HG02763 (cell line): ENCODE measurements around the gene ORC3.
"Not testable (repeated sequence)": the region's sequence is repeated elsewhere in the genome, so short reads cannot be mapped to it uniquely, and the experiment has no call there.

Experiments used
- ATAC-seq: cut with Tn5 transposase; IDR thresholded peaks from one replicate; pipeline ENCODE4 v1.9.1; 2021; ENCODE audit warnings: mild to moderate bottlenecking, moderate library complexity; ENCODE audit not compliant: unreplicated experiment

The ORC3 gene

DNA sequence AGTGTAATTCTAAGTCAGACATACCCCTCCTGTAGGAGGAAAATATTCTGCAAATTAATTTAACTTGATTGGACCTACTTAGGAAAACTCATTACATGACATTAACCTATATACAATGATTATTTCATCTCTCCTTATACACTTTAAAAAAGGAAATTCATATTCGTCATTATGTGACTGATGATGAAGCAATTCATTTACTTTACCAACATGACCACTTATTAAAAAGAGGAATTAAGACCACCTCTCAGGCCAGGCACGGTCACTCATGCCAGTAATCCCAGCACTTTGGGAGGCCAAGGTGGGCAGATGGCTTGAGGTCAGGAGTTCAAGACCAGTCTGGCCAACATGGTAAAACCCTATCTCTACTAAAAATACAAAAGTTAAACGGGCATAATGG lies 100.5 kb downstream of the ORC3 start:
- ATAC-seq = no peak

DNA sequence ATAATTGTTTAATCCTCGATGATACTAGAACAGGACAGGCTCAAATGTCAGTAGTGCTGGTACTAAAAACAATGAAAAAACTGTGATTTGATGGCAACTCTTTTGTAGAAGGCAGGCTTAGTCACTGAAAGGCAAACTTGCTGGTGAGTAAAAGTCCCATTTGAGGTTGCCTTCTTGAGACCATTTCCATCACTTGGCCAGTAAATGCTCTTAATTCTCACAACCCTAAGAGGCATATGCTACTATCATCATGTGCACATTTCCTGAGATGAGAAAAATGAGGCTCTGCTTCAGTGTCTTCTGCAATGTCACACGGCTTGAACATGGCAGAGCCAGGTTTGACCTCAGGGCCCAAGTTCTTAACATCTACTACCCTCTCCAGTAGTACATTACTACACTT lies 102.2 kb downstream of the ORC3 start:
- no peak for ATAC-seq

DNA sequence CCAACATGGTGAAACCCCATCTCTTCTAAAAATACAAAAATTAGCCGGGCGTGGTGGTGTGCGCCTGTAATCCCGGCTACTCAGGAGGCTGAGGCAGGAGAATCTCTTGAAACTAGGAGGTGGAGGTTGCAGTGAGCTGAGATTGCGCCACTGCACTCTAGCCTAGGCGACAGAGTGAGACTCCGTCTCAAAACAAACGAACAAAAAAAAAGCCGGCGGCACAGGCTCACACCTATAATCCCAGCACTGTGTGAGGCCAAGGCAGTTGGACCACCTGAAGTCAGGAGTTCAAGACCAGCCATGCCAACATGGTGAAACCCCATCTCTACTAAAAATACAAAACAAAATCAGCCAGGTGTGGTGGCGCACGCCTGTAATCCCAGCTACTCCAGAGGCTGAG lies 106.9 kb downstream of the ORC3 start:
- not testable (repeated sequence) for ATAC-seq

DNA sequence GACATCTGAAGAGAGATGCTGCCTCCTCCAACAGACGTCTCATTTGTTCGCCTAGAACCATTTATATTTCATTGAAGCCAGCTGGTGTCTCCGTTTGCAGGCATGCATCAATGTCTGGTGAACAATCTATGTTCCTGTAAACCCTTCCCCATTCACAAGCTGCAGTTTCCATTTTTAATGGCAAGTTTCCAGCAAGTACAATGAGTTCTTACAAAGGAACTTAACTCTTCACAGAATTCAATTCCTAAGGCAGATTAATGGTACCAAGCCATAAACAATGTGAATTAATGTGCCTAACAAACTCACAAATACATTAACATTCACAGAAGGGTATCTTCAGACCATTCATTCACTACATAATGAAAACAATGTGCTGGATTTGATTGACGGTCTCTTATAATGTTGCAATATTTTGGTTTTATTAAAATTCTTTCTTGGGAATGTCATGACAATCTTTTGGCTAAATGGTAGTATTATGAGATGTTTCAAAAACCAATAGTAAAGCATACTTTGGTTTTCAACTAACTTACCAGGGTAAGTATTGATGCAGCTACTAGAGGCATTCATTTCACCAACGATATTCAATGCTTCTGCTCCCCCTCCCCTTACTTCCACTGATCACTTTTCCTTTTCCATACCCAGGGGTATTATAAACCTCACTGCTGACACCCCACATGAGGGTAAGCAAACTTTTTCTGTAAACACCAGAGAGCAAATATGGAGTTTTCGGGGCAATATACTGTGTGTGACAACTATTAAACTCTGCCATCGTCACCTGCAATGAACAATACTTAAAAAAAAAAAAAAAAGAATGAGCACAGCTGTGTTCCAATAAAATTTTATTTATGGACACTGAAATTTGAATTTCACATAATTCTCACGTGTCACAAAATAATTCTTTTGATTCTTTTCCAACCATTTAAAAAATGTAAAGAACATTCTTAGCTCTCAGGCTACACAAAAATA lies 107.9 kb downstream of the ORC3 start:
- ATAC-seq = no peak

DNA sequence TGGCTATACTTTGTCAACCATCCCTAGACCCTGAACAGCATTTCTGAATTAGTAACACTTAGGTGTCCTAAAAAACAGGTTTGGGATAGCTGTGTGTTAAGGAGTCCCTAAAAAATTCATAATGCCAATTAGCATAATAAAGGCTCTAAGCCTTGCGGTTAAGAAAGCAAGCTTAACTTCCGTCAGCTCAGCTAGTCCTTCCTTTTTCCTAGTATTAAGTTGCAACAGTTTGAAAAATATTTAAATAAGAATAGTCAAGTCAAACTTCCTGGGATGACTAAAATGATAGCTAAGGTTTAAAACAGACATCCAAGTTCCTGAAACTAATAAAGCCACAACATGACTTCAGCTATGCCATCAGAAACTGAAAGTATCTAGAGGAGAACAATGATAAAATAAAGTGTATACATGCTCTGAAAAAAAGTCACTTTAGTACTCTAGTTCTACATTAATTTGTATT lies 108.6 kb downstream of the ORC3 start:
- ATAC-seq = no peak

DNA sequence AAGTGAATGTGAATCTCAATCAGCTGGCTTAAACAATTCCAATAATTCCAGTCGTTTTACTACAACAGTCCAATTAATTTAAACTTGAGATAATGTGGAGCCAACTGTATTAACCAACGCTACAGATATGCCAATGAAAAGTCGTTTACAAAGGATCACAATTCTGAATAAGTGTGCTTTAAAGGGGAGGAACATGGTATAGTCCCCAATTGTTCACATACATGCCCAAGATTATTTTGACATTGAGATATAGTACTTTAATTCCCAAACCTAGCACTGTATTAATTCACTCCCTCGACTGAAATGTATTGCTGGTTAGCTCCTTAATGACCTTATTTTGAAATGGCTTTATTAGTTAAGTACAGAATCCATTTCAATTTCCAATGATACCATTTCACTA lies 109.6 kb downstream of the ORC3 start:
- ATAC-seq = no peak

GRCh38 chr6:87700397-87701343 lies 110.7 kb downstream of the ORC3 start:
- ATAC-seq = no peak

DNA sequence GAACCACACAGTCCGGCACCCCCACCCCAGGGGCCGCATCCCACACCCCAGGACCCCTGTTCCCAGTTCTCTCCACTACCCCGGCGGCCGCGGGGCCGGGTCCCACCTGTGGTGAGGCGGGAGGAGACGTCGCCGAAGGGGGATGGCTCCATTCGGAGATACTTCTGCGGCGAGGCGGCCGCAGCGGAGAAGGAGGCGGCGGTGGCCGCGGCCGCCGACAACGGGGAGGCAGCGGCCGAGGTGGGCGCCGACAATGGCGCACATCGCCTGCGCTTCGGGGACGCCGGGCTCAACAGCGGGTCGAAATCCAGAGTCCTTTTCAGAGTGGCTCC lies 111.4 kb downstream of the ORC3 start:
- peak; percentile 0 for ATAC-seq

DNA sequence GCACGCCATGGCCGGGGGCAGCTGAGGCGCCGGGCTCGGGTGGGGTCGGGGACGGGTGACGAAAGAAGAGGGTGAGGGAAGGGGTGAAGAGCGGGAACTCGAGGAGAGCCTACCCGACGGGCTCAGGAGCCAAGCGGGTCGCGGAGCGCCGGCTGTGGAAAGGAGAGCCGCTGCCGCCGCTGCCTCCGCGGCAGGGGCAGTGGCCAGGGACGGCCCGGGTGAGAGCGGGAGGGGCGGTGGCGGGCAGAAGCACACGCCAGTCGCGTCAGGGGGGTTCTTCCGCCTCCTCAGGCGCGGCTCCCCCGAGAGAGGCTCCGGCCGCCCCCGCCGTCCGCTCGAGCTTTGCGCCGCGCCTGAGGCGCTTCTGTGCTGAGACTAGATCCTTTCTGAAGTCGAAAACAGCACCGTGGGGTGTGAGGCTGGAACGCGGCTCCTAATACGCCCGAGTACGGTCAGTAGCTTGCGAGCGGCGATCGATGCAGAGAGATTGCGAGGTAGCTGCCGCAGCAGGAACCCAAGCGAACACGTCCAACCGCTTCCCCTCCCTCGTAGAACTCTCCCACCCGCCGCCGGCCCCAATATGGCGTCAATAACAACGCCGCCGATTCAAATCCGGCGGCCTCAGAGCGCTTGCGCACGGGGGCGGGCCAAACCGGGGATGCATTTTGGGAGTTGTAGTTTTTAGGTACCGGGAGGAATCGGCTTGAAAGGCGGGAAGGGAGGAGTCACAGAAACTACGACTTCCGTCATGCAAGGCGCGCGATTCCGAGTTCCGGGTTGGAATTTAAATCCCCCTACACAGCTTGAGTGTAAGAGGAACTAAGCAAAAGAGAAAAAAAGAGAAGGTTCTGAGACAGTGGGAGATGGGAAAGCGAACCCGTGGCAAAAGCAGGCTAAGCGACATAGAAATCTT lies 112.0 kb downstream of the ORC3 start, which contains the start of gene AKIRIN2:
Gene AKIRIN2 (minus strand): TSS at position 558 of the 913 bp plus-strand sequence. CDS start 549 bp downstream, at position 9.
- ATAC-seq = peak; percentile 60

DNA sequence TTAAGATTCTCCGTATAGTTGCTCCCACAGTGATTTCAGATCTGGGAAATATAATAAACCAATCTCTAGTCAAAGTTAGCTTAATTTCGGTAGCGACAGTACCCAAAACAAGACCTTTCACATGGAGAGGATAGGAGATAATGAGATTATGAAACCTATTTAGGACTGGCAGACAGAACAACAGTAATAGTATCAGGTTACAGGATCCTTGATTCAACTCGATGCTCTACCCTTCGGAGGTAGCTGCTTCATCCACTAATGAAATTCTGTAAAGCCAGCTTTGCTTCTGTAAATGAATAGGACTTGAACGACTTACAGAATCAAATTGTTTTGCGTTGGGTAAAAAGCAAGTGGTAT lies 112.6 kb downstream of the ORC3 start:
- ATAC-seq = peak; percentile 10

- ATAC-seq = not testable (repeated sequence)
These were observed 113.1 kb downstream of the ORC3 start for GRCh38 chr6:87703039-87703438.

DNA sequence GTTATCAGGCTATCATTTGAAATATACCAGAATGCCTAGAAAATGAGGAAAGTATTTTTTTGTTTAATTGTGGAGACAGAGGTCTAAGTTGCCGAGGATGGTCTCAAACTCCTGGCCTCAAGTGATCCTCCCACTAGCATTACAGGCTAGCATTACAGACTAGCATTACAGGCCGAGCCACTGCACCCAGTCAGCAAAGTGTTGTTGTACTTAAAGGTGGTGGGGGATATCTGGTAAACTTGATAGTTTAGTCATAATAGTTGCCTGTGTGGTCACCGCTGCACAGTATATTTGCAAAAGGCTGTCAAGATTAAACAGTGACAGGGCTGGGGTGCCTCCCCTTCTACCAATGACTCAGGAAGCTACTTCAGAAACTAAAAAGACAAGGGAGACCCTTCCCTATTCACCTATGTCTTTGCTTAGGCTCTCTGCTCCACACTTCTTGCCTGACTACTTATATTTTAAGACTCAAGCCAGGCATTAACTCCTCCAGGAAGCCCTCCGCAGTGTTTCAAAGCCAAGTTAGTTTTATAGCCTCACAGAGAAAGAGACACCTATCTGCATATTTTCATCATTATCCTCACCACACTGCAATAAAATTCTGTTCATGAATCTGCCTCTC lies 115.2 kb downstream of the ORC3 start:
- ATAC-seq = peak; percentile 48

DNA sequence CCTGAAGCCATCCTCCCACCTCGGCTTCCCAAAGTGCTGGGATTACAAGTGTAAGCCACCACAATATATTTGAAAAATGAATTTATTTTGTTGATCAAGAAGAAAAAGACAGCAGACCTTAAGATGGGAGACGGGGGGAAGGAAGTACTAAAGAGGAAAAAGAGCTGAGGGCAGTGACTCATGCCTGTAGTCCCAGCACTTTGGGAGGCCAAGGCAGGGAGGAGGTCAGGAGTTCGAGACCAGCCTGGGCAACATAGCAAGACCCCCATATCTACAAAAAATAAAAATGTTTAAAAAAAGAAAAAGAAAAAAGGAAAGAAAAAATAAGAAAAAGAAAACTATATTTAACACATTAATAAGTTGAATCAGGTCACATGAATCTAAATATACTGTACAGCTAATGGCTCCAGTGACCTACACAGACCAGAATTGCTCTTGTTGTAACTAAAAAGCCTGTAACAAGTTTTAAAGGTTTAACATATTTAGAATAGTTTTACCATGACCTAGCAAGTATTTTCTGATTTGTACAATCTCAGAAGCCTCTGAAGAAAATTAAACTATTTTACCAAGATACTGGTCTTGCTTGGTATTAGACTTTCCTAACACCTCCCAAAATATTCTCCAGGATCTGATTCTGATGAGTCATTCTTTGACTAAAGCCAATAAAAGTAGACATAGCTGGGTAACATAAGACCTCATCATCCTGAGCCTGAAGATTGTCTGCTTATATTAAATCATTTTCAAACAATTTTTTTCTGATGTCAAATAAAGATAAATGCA lies 116.4 kb downstream of the ORC3 start:
- no peak for ATAC-seq

DNA sequence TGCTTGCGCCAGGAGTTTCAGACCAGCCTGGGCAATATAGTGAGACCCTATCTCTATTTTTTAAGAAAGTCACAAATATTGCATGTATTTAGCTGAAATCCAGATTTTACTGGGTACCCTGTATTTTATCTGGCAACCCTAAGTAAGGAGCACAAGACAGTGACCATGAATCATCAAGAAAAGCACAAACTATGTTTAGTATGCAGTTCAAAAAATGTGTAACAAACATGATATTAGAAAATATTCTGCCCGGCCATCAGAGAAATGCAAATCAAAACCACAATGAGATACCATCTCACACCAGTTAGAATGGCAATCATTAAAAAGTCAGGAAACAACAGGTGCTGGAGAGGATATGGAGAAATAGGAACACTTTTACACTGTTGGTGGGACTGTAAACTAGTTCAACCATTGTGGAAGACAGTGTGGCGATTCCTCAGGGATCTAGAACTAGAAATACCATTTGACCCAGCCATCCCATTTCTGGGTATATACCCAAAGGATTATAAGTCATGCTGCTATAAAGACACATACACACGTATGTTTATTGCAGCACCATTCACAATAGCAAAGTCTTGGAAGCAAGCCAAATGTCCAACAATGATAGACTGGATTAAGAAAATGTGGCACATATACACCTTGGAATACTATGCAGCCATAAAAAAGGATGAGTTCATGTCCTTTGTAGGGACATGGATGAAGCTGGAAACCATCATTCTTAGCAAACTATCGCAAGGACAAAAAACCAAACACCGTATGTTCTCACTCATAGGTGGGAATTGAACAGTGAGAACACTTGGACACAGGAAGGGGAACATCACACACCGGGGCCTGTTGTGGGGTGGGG lies 118.9 kb downstream of the ORC3 start:
- not testable (repeated sequence) for ATAC-seq

- ATAC-seq = no peak
These were observed 120.2 kb downstream of the ORC3 start for GRCh38 chr6:87710090-87710489.

GRCh38 chr6:87712713-87713112 lies 122.8 kb downstream of the ORC3 start:
- not testable (repeated sequence) for ATAC-seq

DNA sequence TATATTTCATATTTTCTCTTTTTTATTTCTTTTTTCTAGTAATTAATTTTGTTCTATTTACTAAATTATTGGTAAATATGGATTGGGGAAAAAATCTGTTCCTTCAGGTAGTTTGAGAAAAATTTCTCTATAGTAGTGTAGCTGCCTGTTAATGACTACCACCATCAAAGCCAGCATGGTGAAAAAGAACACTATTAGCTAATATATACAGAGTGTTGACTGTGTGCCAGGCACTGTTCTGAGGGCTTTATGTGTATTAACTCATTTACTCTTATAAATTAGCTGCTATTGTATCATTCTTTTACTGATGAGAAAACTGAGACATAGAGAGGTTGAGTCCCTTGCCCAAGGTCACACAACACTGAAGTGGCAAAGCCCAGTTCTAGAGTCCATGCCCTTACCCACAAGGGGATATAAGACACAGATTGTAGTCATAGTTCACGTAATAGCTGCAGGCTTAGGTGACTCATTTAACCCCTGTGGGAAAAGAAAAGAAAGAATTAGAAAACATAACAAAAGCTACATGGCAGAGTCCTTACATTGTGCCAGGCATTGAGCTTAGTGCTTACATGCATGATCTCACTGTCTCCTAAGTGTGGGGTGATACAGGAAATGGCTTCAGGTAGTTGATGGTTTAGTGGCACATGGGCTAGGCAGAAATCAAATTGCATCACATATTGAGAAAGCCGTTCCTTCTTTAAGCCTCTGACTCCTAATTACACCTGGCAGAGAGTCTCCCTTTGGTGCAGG lies 124.3 kb downstream of the ORC3 start:
- ATAC-seq = no peak
